ENCODE measurements around the gene ARHGEF4. TPM values are rescaled to one million over a fixed set of nuclear protein-coding genes. Genes with fewer than 3 reads are reported as not detected.

ARHGEF4 gene
- total and polyA plus RNA-seq, 2 donors (not counting 3 experiments of a cell fraction or from before 2014, with no cell fraction given) = not detected

DNA sequence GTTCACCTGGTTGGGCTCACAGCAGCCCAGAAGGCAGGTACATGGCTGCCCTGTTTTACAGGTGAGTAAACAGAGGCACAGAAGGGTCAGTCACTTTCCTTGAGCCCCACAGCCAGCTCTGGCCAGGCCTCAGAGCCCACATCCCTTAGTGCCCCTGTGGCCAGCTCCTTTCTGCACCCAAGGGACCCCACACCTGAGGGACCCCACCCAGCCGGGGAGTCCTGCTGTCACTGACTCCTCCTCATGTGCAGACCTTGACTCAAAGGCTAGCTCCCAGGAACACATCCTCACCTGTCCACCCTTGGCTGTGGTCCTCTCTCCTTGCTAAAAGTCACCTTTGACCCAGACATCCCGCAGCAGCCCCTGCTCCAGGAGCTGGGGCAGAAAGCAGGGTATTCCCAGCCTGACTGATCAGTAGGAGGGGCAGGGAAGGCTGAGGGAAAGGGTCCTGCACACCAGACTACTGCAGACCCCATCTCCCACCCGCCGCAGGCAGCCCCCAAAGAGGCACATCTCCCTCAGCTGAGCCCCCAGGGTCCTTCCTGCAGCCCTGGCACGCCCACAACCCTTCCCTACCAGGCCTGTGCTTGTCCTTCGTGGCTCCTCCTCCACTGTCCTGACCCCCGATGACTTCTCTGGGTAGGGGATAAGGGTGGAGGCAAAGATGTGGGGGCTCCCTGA, 9.8 kb upstream of the ARHGEF4 start:
- Histone ChIP-seq H3K4me1 (ENCODE audit: control insufficient read depth, extremely low read depth, insufficient read depth, low read length) (no peaks in the 10 kb centered on the region), H3K27me3 (ENCODE audit: control insufficient read depth in 2 of 2, insufficient read depth in 2 of 2, low read length in 2 of 2) (no peaks in the 10 kb centered on the region), H2AFZ (ENCODE audit: low read depth, low read length) (no peak overlapping the region), H3K9me1 (replicated peaks; ENCODE audit: control insufficient read depth, extremely low read depth, insufficient read depth, low read length) (no peaks in the 10 kb centered on the region), H3K9ac (replicated peaks; ENCODE audit: extremely low read depth, insufficient read depth, low read length) (no peak overlapping the region), H3K4me3 (replicated peaks in 1 of 3; ENCODE audit: insufficient read depth in 1 of 3, low read depth in 1 of 3, low read length in 3 of 3) (no peak overlapping the region), H3K27ac (ENCODE audit: insufficient read depth, low read depth, low read length) (no peak overlapping the region), H3K36me3 (ENCODE audit: control insufficient read depth in 2 of 2, extremely low read depth in 1 of 2, insufficient read depth in 2 of 2, low read length in 2 of 2) (no peaks in the 10 kb centered on the region), H3K9me3 (replicated peaks; ENCODE audit: control insufficient read depth, insufficient read depth, low read length) (no peaks in the 10 kb centered on the region), H3K4me2 (ENCODE audit: insufficient read depth, low read length) (no peak overlapping the region), H4K20me1 (replicated peaks; ENCODE audit: control insufficient read depth, extremely low read depth, insufficient read depth, low read length) (no peaks in the 10 kb centered on the region), H3K79me2 (ENCODE audit: control insufficient read depth, insufficient read depth, low read length) (no peaks in the 10 kb centered on the region)
- intact Hi-C loops (cut with micrococcal nuclease) = no loop called here
- no peak for DNase-seq (ENCODE audit: low read depth, low spot score)
- no peak for FAIRE-seq
- ChIA-PET CTCF (interaction anchor here (1.6 kb wide), 1 partner anchor 29 kb away, joined by 6 read pairs; no protein-coding TSS in a partner anchor), POLR2A (no interaction called here)
- TF ChIP-seq FOS (IDR thresholded peaks at IDR 0.05; ENCODE audit: borderline replicate concordance, insufficient read depth, low read length) (no peak), POLR2A (IDR thresholded peaks at IDR 0.05; ENCODE audit: low read depth, low read length) (no peak), CTCF (IDR thresholded peaks at IDR 0.05; ENCODE audit: extremely low read depth in 1 of 2, insufficient read depth in 1 of 2, low read depth in 1 of 2, low read length in 2 of 2) (no peak), MAX (IDR thresholded peaks at IDR 0.05; ENCODE audit: insufficient read depth, insufficient read length) (no peak), EZH2 (IDR thresholded peaks at IDR 0.05; ENCODE audit: borderline replicate concordance, low read depth, low read length, severe bottlenecking) (no peak), MYC (IDR thresholded peaks at IDR 0.05; ENCODE audit: low read depth, low read length) (no peak), JUN (IDR thresholded peaks at IDR 0.05; ENCODE audit: borderline replicate concordance, insufficient read depth, insufficient read length, low read depth) (no peak), GATA2 (IDR thresholded peaks at IDR 0.05; ENCODE audit: insufficient read depth, insufficient read length, low read depth, low read length) (no peak), POLR2AphosphoS5 (IDR thresholded peaks at IDR 0.05; ENCODE audit: insufficient read depth, low read depth, low read length) (no peak)
- BruUV-seq (replicated peaks) = no TSS peak
- dilution Hi-C loops (cut with MboI; ENCODE audit: extremely low pct_ligation_motif_present, low sequenced_read_pairs) = no loop called here

All from endothelial cell of umbilical vein (primary cell).